NOMO-1 (cell line): ENCODE results near the gene CHD1.

Experiments used
- DNase-seq, 2 experiments: peaks; one replicate each; lab custom pipeline; 2025; ENCODE audit not compliant: unreplicated experiment in 2 of 2; lab: John Stamatoyannopoulos, UW

The CHD1 gene

DNA sequence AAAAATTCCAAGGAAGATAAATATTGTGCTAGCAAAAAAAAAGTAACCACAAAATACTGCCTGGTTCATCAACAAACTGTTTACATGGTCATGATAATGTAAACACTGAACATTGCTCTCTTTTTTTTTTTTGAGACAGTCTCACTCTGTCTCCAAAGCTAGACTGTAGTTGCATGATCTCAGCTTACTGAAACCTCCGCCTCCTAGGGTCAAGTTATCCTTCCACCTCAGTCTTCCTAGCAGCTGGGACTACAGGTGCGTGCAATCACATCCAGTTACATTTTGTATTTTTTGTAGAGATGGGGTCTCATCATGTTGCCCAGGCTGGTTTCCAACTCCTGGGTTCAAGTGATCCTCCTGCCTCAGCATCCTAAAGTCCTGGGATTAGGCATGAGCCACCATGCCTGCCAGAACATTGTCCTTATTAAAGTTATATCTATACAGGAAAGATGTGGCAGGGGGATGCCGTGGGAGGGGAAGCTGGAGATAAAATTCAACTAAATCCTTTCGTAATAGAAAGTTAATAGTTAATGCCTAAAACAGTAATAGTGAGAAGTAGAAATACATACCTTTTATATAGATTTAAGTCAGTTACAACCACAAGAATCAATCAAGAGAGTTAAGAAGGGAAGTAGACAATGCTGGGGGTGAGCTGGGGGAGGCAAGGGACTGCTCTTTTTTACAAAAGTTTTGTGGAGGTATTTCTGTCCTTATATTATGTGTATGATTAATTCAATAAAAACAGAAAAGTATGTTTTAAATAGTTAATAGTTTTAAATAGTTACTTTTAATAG, 103.0 kb downstream of the CHD1 start:
- DNase-seq: no peak

DNA sequence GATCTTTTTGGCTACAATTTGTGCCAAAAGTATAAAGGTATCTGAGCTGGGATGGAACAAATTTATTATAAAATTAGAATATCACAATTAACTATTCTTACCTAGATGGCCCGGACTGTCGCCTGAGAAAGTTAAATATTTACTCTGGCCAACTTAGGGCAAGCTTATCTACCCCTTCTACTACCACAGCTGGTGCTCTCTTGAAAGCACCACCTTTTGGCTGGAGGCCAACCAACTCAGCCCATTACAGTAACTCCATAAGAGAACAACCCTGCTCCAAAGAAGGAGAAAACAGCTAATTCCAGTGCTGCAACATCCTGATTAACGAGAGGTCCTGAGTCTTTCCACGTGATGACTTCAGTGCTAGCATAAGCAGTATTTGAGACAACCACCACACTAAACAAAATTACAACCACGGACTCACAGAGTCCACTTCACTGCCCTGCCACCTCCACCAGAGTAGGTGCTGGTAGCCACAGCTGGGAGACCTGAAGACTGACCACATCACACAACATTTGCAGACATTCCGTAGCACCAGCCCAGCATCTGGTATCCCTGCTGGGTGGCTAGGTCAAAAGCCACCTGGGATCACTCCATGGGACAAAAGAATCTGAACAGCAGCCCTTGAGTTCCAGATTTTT, 112.1 kb downstream of the CHD1 start:
- no peak for DNase-seq

DNA sequence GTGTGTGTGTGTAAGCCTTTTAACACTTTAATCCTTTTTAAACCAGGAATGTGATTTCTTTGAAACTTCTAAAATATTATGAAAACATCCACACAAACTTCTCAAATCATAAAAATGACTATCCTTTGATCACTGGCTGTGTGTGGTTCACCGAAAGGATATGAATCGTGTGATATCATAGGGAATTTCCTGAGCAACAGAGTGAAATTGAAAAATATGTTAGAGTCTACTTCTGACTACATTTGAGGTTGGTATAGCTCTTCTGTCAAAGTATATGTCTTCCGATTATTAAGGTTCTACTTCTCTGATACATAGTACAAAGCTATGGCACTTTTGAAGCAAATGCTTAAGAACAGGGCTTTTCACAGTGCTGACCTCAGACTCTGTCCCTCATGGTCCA, 115.1 kb downstream of the CHD1 start:
- DNase-seq: no peak

DNA sequence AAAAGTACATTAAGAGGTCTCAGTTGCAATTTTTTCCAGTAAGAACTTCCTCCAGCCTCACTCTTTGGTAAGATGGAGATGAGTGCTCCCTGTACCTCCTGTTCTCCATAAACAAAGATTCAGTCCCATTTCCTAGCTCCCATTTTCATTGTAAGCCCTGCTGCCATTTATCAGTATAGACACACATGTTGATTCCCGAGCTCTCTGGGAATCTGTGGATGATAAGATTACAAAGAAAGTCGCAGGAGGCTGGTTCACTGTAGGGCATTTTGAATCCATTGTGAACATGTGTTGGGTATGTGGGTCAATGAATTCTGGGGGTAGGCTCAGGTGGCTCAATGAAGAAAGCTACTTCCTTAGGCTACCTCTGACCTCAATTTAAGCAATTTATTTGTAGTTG, 118.6 kb downstream of the CHD1 start:
- DNase-seq: no peak

DNA sequence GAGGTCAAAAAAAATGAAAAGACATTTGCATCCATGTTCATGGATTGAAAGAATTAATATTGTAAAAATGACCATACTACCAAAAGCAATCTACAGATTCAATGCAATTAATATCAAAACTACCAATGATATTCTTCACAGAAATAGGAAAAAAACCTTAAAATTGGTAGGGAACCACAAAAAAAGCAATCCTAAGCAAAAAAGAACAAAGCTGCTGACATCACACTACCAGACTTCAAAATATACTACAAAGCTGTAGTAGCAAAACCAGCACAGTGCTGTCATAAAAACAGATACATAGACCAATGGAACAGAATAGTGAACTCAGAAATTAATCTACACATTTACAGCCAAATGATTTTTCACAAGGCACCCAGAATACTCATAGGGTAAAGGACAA, 121.0 kb downstream of the CHD1 start:
- no peak for DNase-seq

DNA sequence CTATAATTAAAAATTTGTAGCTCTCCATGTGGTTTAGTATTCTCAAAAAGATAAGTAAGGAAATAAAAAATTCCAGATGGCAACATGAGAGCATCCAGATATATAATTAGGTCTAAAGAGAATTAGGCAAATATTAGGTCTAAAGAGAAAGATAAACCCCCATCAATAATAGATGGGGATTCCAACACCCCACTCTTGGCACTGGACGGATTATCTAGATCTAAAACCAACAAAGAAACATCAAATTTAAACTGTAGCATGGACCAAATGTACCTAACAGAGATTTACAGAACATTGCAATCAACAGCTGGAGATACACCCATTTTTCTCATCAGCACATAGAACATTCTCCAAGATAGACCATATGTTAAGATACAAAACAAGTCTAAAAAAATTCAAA, 123.7 kb downstream of the CHD1 start:
- no peak for DNase-seq

DNA sequence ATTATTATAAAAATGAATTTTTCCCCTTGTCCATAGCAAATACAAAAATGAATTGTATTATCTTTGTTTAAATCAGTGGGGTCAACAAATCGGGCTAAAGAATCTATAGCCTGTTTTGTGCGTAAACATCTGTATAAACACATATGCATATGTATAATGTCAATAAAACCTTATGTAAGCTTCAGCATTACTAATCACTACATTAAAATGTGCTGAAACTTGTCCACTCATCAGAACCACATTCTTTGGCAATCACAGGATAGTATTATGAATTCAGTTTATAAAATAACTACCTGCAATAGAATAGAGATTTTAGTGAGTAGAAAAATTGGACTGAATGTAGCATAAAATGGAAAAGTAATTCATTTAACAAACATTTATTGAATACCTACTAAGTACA, 124.7 kb downstream of the CHD1 start:
- DNase-seq: no peak
